Measurements from ENCODE around the gene SEC31A.

Gene SEC31A

DNA sequence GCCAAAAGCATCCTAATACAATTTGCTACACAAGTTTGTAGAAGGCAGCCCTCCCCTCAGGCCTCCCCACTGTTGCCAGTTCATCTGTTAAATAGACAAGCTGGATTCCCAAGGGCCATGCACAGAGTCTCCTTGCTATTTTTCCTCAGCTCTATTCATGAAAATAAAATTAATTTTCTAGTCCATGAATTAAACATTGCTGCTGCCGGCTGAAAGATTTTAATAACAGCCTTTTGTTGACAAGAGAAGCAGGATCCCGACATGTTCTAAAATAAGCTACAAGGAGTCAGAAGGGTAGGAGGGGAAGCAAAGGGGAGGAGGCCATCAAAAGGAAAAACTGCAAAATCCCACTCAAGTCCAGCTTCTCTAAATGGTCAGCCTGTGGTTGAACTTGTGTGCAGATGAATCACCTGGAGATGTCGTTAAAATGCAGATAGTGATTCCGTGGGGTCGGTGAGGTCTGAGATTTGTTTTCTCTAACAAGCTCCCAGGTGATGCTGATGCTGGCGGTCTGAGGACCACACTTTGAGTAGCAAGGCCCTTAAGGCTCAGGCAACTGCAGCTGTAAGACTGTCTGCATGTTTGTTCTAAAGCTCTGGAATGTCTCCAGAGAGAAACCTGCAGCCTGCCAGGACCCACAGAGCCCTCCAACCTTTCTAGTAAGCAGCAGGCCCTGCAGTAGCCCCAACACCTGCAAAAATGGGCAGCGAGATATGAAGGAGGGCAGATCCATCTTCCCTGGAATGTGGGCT, 101.8 kb downstream of the SEC31A start:
- no peak overlapping the region for H3K4me3 ChIP-seq (ENCODE audit: low read depth, low read length)
- TF ChIP-seq, protein P1, sequence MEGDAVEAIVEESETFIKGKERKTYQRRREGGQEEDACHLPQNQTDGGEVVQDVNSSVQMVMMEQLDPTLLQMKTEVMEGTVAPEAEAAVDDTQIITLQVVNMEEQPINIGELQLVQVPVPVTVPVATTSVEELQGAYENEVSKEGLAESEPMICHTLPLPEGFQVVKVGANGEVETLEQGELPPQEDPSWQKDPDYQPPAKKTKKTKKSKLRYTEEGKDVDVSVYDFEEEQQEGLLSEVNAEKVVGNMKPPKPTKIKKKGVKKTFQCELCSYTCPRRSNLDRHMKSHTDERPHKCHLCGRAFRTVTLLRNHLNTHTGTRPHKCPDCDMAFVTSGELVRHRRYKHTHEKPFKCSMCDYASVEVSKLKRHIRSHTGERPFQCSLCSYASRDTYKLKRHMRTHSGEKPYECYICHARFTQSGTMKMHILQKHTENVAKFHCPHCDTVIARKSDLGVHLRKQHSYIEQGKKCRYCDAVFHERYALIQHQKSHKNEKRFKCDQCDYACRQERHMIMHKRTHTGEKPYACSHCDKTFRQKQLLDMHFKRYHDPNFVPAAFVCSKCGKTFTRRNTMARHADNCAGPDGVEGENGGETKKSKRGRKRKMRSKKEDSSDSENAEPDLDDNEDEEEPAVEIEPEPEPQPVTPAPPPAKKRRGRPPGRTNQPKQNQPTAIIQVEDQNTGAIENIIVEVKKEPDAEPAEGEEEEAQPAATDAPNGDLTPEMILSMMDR (IDR thresholded peaks at IDR 0.05; ENCODE audit: low read depth, low read length) = no peak

DNA sequence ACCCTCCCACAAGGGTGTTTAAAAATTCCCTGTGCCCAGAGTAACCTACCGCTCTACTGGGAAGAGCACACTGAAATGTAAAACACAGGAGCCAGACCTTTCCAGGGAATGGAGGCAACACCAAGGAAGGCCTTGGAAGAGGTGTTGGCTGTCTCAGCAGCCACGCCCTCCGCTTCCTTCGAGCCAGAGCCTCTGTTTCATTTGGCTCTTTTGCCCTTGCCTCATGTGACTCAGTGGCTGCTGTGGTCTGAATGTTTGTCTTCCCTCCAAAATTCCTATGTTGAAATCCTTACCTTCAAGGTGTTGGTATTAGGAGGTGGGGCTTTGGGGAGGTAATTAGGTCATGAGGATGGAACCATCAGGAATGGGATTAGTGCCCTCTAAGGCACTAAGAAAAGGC, 103.6 kb downstream of the SEC31A start:
- TF ChIP-seq, protein P1 (IDR thresholded peaks at IDR 0.05; ENCODE audit: low read depth, low read length) = no peak

DNA sequence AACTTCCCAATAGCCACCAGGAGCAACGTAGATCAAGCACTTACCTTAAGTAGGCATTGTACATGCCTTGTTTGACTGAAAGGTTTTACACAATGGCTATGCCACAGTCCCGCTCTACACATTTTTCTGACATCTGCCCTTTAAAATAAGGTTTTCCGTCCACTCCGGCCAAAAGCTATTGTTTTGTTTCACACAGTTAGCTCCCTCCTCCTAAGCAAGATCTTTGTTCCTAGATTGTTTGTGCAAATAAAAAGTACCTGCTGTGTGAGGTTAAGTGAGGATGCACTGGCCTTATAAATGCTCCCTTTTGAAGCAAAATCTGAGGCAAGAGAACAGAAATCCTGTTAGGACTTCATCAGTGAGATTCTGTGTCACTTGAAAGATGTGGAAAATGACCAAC, 104.1 kb downstream of the SEC31A start:
- TF ChIP-seq, protein P1 (IDR thresholded peaks at IDR 0.05; ENCODE audit: low read depth, low read length) = no peak
- H3K4me3 ChIP-seq (ENCODE audit: low read depth, low read length) = no peak overlapping the region

More for the DNA sequence above, 103.6 kb downstream of the SEC31A start:
- H3K4me3 ChIP-seq (ENCODE audit: low read depth, low read length) = no peak overlapping the region

DNA sequence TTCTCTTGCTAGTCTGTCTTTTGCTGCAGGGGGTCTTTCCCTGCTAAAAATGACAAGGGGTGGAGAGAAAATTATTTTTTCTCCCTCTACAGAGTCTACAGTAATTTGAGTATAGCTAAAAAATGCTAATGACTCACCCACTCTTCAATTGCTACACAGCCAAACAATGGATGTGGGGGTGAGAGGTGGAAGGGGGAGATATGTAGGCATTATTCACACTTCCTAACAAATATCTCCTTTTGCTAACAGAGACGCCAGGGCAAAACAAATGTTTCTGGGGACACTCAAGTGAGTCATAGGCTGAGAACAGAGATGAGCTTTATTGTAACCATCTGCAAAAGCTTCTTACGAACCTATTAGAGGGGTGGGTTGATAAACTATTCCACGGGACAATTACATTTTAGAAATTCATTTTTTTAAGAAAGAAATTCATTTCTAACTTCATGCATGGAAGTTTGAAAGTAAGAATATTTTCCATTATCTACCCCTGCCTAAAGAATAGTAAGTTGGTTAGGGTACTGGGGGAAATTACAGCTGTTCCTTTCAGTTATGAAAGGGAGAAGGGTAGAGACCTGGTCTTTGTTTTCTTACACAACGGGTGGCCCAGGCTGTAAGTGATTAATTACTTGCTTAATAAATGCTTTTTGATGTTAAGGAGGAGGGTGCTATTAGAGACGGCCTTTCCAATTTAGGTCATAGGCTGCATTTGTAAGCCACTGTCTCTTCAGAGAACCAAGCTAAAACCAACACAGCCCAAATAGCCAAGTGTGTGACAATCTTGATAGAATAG, 105.1 kb downstream of the SEC31A start:
- TF ChIP-seq, protein P1 (IDR thresholded peaks at IDR 0.05; ENCODE audit: low read depth, low read length) = no peak
- H3K4me3 ChIP-seq (ENCODE audit: low read depth, low read length) = no peak overlapping the region

DNA sequence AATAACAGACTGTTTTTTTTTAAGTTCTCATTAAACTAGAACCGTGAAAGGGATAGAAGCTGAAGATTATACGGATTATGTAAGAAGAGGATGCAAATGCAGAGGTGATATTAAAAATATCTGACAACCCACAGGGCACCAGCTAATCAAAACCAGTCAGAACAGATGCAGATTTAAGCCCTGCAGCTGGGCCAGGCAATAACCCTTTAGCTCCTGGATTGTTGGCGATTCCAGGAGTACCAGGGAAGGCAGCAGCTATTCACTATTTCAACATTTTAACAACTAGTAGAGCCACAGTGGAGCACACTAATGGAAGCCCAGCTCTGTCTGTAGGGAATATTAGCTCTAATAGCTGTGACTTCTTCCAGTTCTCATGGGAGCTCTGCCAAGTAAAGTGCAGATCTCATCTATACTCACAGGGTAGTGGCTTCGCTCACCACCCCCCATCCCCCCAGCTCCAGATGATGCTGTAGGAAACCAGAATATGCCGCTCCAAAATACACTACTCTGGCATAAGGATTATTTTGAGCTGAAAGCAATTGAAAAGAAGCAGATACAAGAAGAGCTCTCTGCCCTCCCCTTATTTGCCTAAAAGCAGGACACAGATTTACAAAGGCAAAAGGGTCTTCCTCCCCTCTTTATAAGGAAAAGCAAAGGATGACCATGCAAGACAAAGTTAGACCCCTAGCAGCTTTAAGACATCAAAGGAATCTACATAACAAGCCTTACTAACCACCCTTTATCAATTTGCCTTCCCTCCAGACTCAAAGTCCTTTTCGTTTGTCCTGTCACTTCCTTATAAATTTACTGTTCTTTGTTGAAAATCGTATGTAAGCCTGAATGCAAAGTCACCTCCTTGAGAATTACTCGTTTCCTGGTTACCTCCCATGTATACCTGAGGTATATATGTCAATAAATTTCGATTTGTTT, 106.0 kb downstream of the SEC31A start:
- TF ChIP-seq, protein P1 (IDR thresholded peaks at IDR 0.05; ENCODE audit: low read depth, low read length) = no peak
- no peak overlapping the region for H3K4me3 ChIP-seq (ENCODE audit: low read depth, low read length)

DNA sequence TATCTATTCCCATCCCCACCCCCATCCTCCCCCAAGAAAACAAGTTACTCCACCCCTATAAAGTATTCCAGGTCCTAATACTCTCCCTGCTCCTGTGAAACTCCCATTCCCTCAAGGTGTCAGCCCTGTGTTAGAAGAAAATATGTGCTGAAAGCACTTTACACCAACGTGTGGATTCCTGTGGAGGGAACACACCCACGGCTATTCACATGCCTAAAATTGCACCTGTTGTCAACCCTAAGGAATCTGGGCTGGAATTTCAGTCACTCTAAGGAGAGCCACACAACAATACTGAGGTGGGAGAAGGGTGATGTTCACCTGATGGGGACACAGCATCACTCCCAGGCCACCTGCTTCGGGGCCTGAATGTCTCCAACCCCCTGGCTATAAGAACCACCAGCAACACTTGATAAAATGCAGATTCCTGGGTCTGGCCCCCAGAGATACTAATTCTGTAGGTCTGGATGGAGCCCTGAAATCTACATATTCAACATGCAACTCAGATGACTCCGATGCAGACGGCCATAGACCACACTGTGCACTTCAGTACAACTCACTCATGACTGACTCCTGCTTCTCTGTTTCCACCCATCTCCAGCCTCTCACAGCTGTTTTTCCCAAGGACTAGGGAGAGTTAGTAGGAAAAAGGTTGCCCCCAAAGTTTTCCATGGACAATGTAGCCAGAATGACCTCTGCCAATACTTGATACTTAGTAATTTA, 108.2 kb downstream of the SEC31A start:
- TF ChIP-seq, protein P1 (IDR thresholded peaks at IDR 0.05; ENCODE audit: low read depth, low read length) = no peak
- no peak overlapping the region for H3K4me3 ChIP-seq (ENCODE audit: low read depth, low read length)
